Chondrocyte (in vitro differentiated cells): ENCODE measurements around the gene TFPI. TPM values are rescaled to one million over a fixed set of nuclear protein-coding genes. Genes with fewer than 3 reads are reported as not detected.

Experiments used
- DNase-seq: peaks from one replicate; pipeline ENCODE4 v3.0.0; 2021; ENCODE audit warnings: mixed read lengths, low spot score
- H3K27ac Mint-ChIP-seq: one replicate; pipeline ENCODE4 v1.8.0; 2021; ENCODE audit warnings: mild to moderate bottlenecking, moderate library complexity, mixed read lengths; ENCODE audit not compliant: unreplicated experiment
- H3K27me3 Mint-ChIP-seq: 2 replicates; pipeline ENCODE4 v1.8.0; 2021; ENCODE audit warnings: low read depth, mixed read lengths
- H3K36me3 Mint-ChIP-seq: 2 replicates; pipeline ENCODE4 v1.8.0; 2021; ENCODE audit warnings: low read depth, mixed read lengths
- H3K4me1 Mint-ChIP-seq: 2 replicates; pipeline ENCODE4 v1.8.0; 2021; ENCODE audit warnings: low read depth, mild to moderate bottlenecking, mixed read lengths
- H3K4me3 Mint-ChIP-seq: one replicate; pipeline ENCODE4 v1.8.0; 2021; ENCODE audit warnings: mild to moderate bottlenecking, moderate library complexity, mixed read lengths; ENCODE audit not compliant: unreplicated experiment
- H3K9me3 Mint-ChIP-seq: 2 replicates; pipeline ENCODE4 v1.8.0; 2021; ENCODE audit warnings: low read depth, mixed read lengths
- CTCF ChIP-seq: fragments of 200-600 bp; sonication (generic); IDR thresholded peaks from 2 replicates; pipeline ENCODE4 v1.5.0; 2021; ENCODE audit warnings: antibody characterized with exemption, mild to moderate bottlenecking, moderate library complexity
- total RNA-seq: library from RNA; stranded (reverse); gene quantifications from 3 replicates; pipeline ENCODE4 v1.2.1, GENCODE V29; 2021

TFPI gene
- total RNA-seq, 1 donor from 2014 or later, result 161 TPM

DNA sequence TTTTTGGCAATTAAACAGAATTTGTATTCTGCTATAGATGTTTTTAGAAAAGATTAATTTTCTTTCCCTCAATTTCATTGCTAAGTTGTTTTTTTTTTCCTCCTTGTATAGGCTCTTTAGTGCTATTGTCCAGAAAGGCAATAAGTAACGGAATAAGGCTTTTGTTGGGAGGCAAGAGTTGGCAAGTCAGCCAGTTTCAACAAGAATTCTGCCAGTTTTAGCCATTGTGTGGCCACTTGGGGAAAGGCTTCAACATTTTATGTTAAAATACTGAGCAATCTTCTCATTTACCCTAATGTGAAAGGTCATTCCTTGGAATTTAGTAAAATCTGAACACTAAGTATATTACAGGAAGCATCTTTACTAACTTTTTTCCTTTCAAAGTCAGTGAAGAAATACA lies 115.8 kb downstream of the TFPI start:
- peaks cover 7% of the 10 kb centered on the region for H3K36me3 Mint-ChIP-seq
- H3K9me3 Mint-ChIP-seq, result no peaks in the 10 kb centered on the region
- H3K4me3 Mint-ChIP-seq, result no peak overlapping the region
- H3K4me1 Mint-ChIP-seq, result peaks cover 61% of the 10 kb centered on the region
- H3K27me3 Mint-ChIP-seq, result no peaks in the 10 kb centered on the region
- H3K27ac Mint-ChIP-seq, result peak overlapping the region; percentile 49
- TF ChIP-seq CTCF, result peak; percentile 19
- DNase-seq, result no peak

GRCh38 chr2:187435756-187436155 lies 118.5 kb downstream of the TFPI start:
- H3K36me3 Mint-ChIP-seq, result peaks cover 6% of the 10 kb centered on the region
- H3K27me3 Mint-ChIP-seq, result no peaks in the 10 kb centered on the region
- DNase-seq, result no peak
- H3K27ac Mint-ChIP-seq, result peak overlapping the region; percentile 10
- TF ChIP-seq CTCF, result no peak
- no peaks in the 10 kb centered on the region for H3K9me3 Mint-ChIP-seq
- H3K4me1 Mint-ChIP-seq, result peaks cover 75% of the 10 kb centered on the region
- H3K4me3 Mint-ChIP-seq, result no peak overlapping the region

- H3K4me3 Mint-ChIP-seq, result no peak overlapping the region
- no peak for TF ChIP-seq CTCF
- peak overlapping the region; percentile 5 for H3K27ac Mint-ChIP-seq
- peaks cover 76% of the 10 kb centered on the region for H3K4me1 Mint-ChIP-seq
- H3K36me3 Mint-ChIP-seq, result peaks cover 6% of the 10 kb centered on the region
- no peaks in the 10 kb centered on the region for H3K9me3 Mint-ChIP-seq
- DNase-seq, result no peak
- no peaks in the 10 kb centered on the region for H3K27me3 Mint-ChIP-seq
These were observed 119.2 kb downstream of the TFPI start for GRCh38 chr2:187435078-187435477.

DNA sequence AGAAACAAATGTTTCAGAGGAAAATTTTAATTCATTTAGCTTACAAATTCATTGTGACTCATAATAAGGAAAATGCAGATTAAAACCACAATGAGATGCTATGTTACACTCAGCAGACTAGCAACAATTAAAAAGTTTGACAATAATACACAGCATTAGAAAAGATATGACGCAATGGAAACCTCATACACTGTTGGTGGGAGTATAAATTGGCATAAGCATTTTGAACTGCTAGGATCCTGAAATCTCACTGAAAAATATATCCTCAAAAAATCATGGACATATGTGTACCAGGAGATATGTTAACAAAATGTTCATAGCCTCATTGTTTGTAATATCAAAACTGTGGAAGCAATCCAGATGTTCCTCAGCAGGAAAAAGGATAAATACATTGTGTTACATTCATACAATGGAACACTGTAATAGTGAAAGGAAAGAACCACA lies 119.9 kb downstream of the TFPI start:
- Mint-ChIP-seq H3K4me3 (no peak overlapping the region), H3K36me3 (peaks cover 2% of the 10 kb centered on the region), H3K27me3 (no peaks in the 10 kb centered on the region), H3K27ac (no peak overlapping the region), H3K9me3 (no peaks in the 10 kb centered on the region), H3K4me1 (peaks cover 78% of the 10 kb centered on the region)
- TF ChIP-seq CTCF, result no peak
- DNase-seq, result no peak

GRCh38 chr2:187431911-187432310 lies 122.3 kb downstream of the TFPI start:
- no peaks in the 10 kb centered on the region for H3K27me3 Mint-ChIP-seq
- H3K4me1 Mint-ChIP-seq, result peaks cover 69% of the 10 kb centered on the region
- no peak overlapping the region for H3K27ac Mint-ChIP-seq

More at GRCh38 chr2:187431911-187432310, 122.3 kb downstream of the TFPI start:
- no peaks in the 10 kb centered on the region for H3K9me3 Mint-ChIP-seq
- no peak overlapping the region for H3K4me3 Mint-ChIP-seq
- H3K36me3 Mint-ChIP-seq, result peaks cover 6% of the 10 kb centered on the region
- TF ChIP-seq CTCF, result no peak
- DNase-seq, result no peak
